ENCODE data around the gene CARMIL1. TPM values are rescaled to one million over a fixed set of nuclear protein-coding genes. Genes with fewer than 3 reads are reported as not detected.

Gene CARMIL1
- total and polyA plus RNA-seq, 7 experiments from 2014 or later, result 2.2 to 12.8 (median 9.3) TPM

DNA sequence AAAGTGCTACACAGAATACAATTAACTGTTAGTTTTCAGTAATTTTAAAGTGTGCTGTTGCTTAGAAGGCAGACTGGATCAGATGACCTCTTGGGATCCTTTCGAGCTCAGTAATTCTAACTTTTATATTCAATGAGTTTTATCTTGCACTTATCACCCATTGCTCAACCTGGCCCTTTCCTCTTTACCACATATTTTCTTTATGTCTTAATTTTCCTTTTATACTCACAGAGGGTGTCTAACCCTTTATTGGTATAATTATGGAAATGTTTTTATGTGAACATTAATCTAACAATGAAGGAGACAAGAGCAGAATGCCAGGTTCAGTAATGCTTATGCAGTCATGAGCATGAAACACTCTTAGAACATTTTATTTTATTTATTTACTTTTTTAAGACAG lies 39.7 kb upstream of the CARMIL1 start:
- intact Hi-C loops (cut with micrococcal nuclease), result no loop called here
- Histone ChIP-seq H3K36me3 (ENCODE audit: control insufficient read depth in 2 of 3, insufficient read depth in 3 of 3, low read length in 3 of 3) (no peaks in the 10 kb centered on the region), H3K27ac (ENCODE audit: low read depth, low read length) (no peak overlapping the region), H3K27me3 (ENCODE audit: control insufficient read depth in 2 of 2, insufficient read depth in 2 of 2, low read length in 2 of 2) (no peaks in the 10 kb centered on the region), H3K4me1 (ENCODE audit: control insufficient read depth in 2 of 2, insufficient read depth in 2 of 2, low read length in 2 of 2) (no peaks in the 10 kb centered on the region), H3K4me3 (ENCODE audit: low read length) (no peak overlapping the region), H3K9me3 (ENCODE audit: control insufficient read depth in 2 of 3, low read length in 3 of 3) (no peaks in the 10 kb centered on the region)
- POLR2A ChIA-PET, result no interaction called here
- no peaks in the 10 kb centered on the region for H3K36me3 Mint-ChIP-seq
- ATAC-seq (no peak), DNase-seq (no peak)
- CTCF ChIA-PET, result interaction anchor here (1.0 kb wide), 1 partner anchor 317 kb away, joined by 3 read pairs; no protein-coding TSS in a partner anchor
- peaks cover 0 to 2% (median 0%) of the 10 kb centered on the region in 11 donors for H3K9me3 Mint-ChIP-seq
- H3K4me1 Mint-ChIP-seq, result no peaks in the 10 kb centered on the region
- no peak overlapping the region for H3K4me3 Mint-ChIP-seq
- no peak overlapping the region for H3K27ac Mint-ChIP-seq
- H3K27me3 Mint-ChIP-seq, result peaks cover 0 to 5% (median 0%) of the 10 kb centered on the region in 5 donors

DNA sequence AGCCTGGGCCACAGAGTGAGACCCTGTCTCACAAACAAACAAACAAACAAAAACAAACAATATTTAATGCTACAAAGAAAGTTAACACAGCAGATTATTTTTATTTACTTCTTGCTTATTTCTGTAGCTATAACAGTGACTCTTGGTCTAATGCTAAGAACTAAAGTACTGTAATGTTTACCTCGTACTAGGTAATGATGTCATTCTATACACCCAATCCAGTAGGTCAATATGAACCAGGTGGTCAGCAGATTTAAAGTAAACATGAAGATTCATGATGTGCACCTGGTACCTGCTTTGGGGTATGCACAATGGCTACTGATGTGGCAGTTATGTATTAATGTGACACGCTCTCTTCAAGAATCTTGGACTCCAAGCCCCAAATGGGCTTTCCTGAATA lies 36.6 kb upstream of the CARMIL1 start:
- CTCF ChIA-PET, result no interaction called here
- Mint-ChIP-seq H3K4me1 (no peaks in the 10 kb centered on the region), H3K27ac (no peak overlapping the region)

DNA sequence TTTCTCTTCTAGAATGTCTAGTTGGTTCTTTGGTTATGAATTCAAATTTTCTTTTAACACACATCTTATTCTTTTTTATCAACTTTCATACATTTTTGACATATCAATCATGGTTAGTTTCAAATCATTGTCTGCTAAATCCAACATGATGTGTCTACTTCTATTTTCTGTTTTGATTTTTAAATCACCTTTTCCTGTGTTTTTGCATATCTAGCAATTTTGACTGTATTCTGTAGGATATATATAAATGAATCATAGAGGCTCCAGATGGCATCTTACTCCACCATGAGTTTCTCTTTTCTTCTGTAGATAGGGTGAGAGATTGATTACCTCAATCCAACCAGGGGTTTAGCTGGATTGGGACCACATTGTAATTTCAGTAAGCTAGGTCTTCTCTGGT lies 34.3 kb upstream of the CARMIL1 start:
- no peak overlapping the region for H3K4me3 Mint-ChIP-seq
- H3K4me3 ChIP-seq (ENCODE audit: low read length), result no peak overlapping the region
- H3K9me3 ChIP-seq (ENCODE audit: control insufficient read depth in 2 of 3, low read length in 3 of 3), result no peaks in the 10 kb centered on the region
- peaks cover 0 to 4% (median 4%) of the 10 kb centered on the region in 5 donors for H3K27me3 Mint-ChIP-seq
- DNase-seq, result no peak
- no peaks in the 10 kb centered on the region for H3K4me1 ChIP-seq (ENCODE audit: control insufficient read depth in 2 of 2, insufficient read depth in 2 of 2, low read length in 2 of 2)
- no peaks in the 10 kb centered on the region for H3K36me3 Mint-ChIP-seq
- H3K9me3 Mint-ChIP-seq, result peaks cover 0 to 4% (median 0%) of the 10 kb centered on the region in 11 donors
- no peaks in the 10 kb centered on the region for H3K27me3 ChIP-seq (ENCODE audit: control insufficient read depth in 2 of 2, insufficient read depth in 2 of 2, low read length in 2 of 2)
- H3K27ac Mint-ChIP-seq, result no peak overlapping the region
- no peaks in the 10 kb centered on the region for H3K36me3 ChIP-seq (ENCODE audit: control insufficient read depth in 2 of 3, insufficient read depth in 3 of 3, low read length in 3 of 3)
- POLR2A ChIA-PET, result no interaction called here
- H3K4me1 Mint-ChIP-seq, result no peaks in the 10 kb centered on the region
- CTCF ChIA-PET, result no interaction called here
- no peak overlapping the region for H3K27ac ChIP-seq (ENCODE audit: low read depth, low read length)
- ATAC-seq, result no peak
- intact Hi-C loops (cut with micrococcal nuclease), result no loop called here

More for the DNA sequence above, 36.6 kb upstream of the CARMIL1 start:
- H3K36me3 Mint-ChIP-seq, result no peaks in the 10 kb centered on the region
- no peak for ATAC-seq
- H3K4me3 Mint-ChIP-seq, result no peak overlapping the region
- H3K4me1 ChIP-seq (ENCODE audit: control insufficient read depth in 2 of 2, insufficient read depth in 2 of 2, low read length in 2 of 2), result no peaks in the 10 kb centered on the region
- H3K27me3 ChIP-seq (ENCODE audit: control insufficient read depth in 2 of 2, insufficient read depth in 2 of 2, low read length in 2 of 2), result no peaks in the 10 kb centered on the region
- POLR2A ChIA-PET, result no interaction called here
- peaks cover 0 to 4% (median 0%) of the 10 kb centered on the region in 11 donors for H3K9me3 Mint-ChIP-seq
- DNase-seq, result no peak
- intact Hi-C loops (cut with micrococcal nuclease), result no loop called here
- peaks cover 0 to 4% (median 4%) of the 10 kb centered on the region in 5 donors for H3K27me3 Mint-ChIP-seq
- no peak overlapping the region for H3K27ac ChIP-seq (ENCODE audit: low read depth, low read length)
- H3K36me3 ChIP-seq (ENCODE audit: control insufficient read depth in 2 of 3, insufficient read depth in 3 of 3, low read length in 3 of 3), result no peaks in the 10 kb centered on the region
- H3K9me3 ChIP-seq (ENCODE audit: control insufficient read depth in 2 of 3, low read length in 3 of 3), result no peaks in the 10 kb centered on the region
- H3K4me3 ChIP-seq (ENCODE audit: low read length), result no peak overlapping the region

DNA sequence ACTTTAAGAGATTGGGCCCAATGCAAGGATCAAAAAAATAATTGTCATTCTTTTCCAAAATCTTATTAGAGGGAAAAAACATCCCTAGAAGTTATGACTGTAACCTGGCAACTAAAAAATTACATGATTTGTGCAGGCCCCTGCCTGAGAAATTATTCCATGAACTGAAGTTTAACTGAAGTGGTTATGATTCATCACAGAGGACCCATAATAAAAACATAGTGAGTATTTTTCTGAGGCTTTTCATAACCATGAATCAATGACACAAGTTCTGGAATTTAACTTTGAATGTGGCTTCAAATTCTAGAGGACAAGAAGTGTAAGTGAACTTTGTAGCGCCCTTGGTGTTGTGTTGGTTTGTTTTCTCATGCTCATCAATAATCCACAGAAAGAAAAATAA lies 31.1 kb upstream of the CARMIL1 start:
- no peak overlapping the region for H3K27ac ChIP-seq (ENCODE audit: low read depth, low read length)
- H3K27ac Mint-ChIP-seq, result no peak overlapping the region
- DNase-seq (no peak), ATAC-seq (no peak)
- H3K9me3 Mint-ChIP-seq, result peaks cover 0 to 4% (median 0%) of the 10 kb centered on the region in 11 donors
- peaks cover 9 to 17% (median 13%) of the 10 kb centered on the region in 5 donors for H3K27me3 Mint-ChIP-seq
- intact Hi-C loops (cut with micrococcal nuclease), result no loop called here
- peaks cover 0 to 6% (median 0%) of the 10 kb centered on the region in 7 donors for H3K4me1 Mint-ChIP-seq
- ChIA-PET CTCF (no interaction called here), POLR2A (no interaction called here)
- H3K4me1 ChIP-seq (ENCODE audit: control insufficient read depth in 2 of 2, insufficient read depth in 2 of 2, low read length in 2 of 2), result no peaks in the 10 kb centered on the region
- no peak overlapping the region for H3K4me3 ChIP-seq (ENCODE audit: low read length)
- no peaks in the 10 kb centered on the region for H3K36me3 Mint-ChIP-seq
- H3K36me3 ChIP-seq (ENCODE audit: control insufficient read depth in 2 of 3, insufficient read depth in 3 of 3, low read length in 3 of 3), result no peaks in the 10 kb centered on the region
- H3K4me3 Mint-ChIP-seq, result no peak overlapping the region
- no peaks in the 10 kb centered on the region for H3K9me3 ChIP-seq (ENCODE audit: control insufficient read depth in 2 of 3, low read length in 3 of 3)
- H3K27me3 ChIP-seq (ENCODE audit: control insufficient read depth in 2 of 2, insufficient read depth in 2 of 2, low read length in 2 of 2), result no peaks in the 10 kb centered on the region

DNA sequence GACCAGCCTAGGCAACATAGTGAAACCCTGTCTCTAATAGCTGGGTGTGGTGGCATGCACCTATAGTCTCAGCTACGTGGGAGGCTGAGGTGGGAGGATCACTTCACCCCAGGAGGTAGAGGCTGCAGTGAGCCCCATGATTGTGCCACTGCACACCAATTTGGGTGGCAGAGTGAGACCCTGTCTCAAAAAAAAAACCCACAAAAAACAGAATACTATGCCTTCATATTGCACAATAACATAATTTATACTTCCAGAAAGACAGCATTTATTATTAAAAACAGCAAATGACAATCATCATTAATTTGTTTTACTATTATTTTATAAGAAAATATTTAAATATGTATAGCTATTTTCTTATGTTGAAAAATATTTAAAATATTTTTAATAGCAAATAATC lies 30.0 kb upstream of the CARMIL1 start:
- no peak overlapping the region for H3K4me3 ChIP-seq (ENCODE audit: low read length)
- peaks cover 9 to 19% (median 14%) of the 10 kb centered on the region in 5 donors for H3K27me3 Mint-ChIP-seq
- H3K36me3 Mint-ChIP-seq, result no peaks in the 10 kb centered on the region
- ChIA-PET CTCF (no interaction called here), POLR2A (no interaction called here)
- peaks cover 0 to 4% (median 0%) of the 10 kb centered on the region in 11 donors for H3K9me3 Mint-ChIP-seq
- intact Hi-C loops (cut with micrococcal nuclease), result no loop called here
- no peaks in the 10 kb centered on the region for H3K4me1 ChIP-seq (ENCODE audit: control insufficient read depth in 2 of 2, insufficient read depth in 2 of 2, low read length in 2 of 2)
- DNase-seq (no peak), ATAC-seq (no peak)
- H3K27me3 ChIP-seq (ENCODE audit: control insufficient read depth in 2 of 2, insufficient read depth in 2 of 2, low read length in 2 of 2), result no peaks in the 10 kb centered on the region
- H3K36me3 ChIP-seq (ENCODE audit: control insufficient read depth in 2 of 3, insufficient read depth in 3 of 3, low read length in 3 of 3), result no peaks in the 10 kb centered on the region
- peaks cover 0 to 6% (median 0%) of the 10 kb centered on the region in 7 donors for H3K4me1 Mint-ChIP-seq
- H3K27ac ChIP-seq (ENCODE audit: low read depth, low read length), result no peak overlapping the region
- H3K27ac Mint-ChIP-seq, result no peak overlapping the region
- no peak overlapping the region for H3K4me3 Mint-ChIP-seq
- H3K9me3 ChIP-seq (ENCODE audit: control insufficient read depth in 2 of 3, low read length in 3 of 3), result no peaks in the 10 kb centered on the region

DNA sequence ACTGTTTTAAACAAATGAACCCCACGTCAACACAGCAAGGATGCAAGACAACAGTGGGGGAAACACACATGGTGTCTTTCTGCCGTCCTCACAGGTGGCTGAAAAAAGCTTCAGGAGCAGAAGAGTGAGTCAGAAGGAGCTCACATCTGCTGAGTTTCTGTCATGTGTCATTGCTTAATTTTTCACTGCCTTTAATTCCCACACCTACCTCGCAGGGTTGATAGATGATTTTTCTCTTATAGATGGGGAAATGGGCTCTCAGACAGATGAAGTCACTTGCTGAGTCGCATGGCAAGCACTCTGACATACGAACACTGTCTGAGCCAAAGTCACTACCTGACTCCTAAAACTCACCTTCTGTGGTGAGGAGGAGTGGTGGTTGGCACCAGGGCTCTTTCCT lies 28.3 kb upstream of the CARMIL1 start:
- ChIA-PET POLR2A (interaction anchor here (0.6 kb wide), 1 partner anchor 246 kb away, joined by 3 read pairs; no protein-coding TSS in a partner anchor), CTCF (no interaction called here)
- no peaks in the 10 kb centered on the region for H3K9me3 Mint-ChIP-seq
- Histone ChIP-seq H3K4me3 (ENCODE audit: low read length) (no peak overlapping the region), H3K27ac (ENCODE audit: low read depth, low read length) (no peak overlapping the region), H3K9me3 (ENCODE audit: control insufficient read depth in 2 of 3, low read length in 3 of 3) (no peaks in the 10 kb centered on the region), H3K36me3 (ENCODE audit: control insufficient read depth in 2 of 3, insufficient read depth in 3 of 3, low read length in 3 of 3) (no peaks in the 10 kb centered on the region), H3K4me1 (ENCODE audit: control insufficient read depth in 2 of 2, insufficient read depth in 2 of 2, low read length in 2 of 2) (no peaks in the 10 kb centered on the region), H3K27me3 (ENCODE audit: control insufficient read depth in 2 of 2, insufficient read depth in 2 of 2, low read length in 2 of 2) (no peaks in the 10 kb centered on the region)
- ATAC-seq, result no peak
- H3K4me1 Mint-ChIP-seq, result peaks cover 0 to 6% (median 0%) of the 10 kb centered on the region in 7 donors
- H3K36me3 Mint-ChIP-seq, result no peaks in the 10 kb centered on the region
- no peak overlapping the region for H3K27ac Mint-ChIP-seq
- no peak overlapping the region for H3K4me3 Mint-ChIP-seq
- peaks cover 5 to 20% (median 10%) of the 10 kb centered on the region in 5 donors for H3K27me3 Mint-ChIP-seq
- intact Hi-C loops (cut with micrococcal nuclease), result no loop called here
- no peak for DNase-seq

DNA sequence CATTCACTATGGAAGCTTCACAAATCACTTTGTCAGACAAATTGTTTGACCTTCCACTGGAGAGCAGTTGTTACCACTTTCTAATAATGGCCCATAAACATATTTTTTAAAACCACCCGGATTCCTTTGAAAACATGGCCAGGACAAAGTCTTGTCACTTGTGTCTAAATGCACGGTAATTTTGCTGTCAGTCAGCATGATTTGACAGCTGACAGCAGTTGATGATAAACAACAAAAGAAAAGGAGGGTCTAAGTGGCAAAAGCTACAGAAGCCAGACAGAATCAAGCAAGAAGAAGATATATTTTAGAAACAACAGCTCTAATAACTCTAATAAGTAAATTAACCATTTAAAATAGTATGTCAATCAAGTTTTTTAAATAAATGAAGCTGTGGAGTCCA lies 27.7 kb upstream of the CARMIL1 start:
- CTCF ChIA-PET, result interaction anchor here (0.7 kb wide), 1 partner anchor 759 kb away, joined by 3 read pairs; no protein-coding TSS in a partner anchor
- POLR2A ChIA-PET, result interaction anchor here (0.6 kb wide), 1 partner anchor 246 kb away, joined by 3 read pairs; no protein-coding TSS in a partner anchor
- intact Hi-C loops (cut with micrococcal nuclease), result no loop called here
- H3K27ac ChIP-seq (ENCODE audit: low read depth, low read length), result no peak overlapping the region
- peaks cover 5 to 24% (median 10%) of the 10 kb centered on the region in 5 donors for H3K27me3 Mint-ChIP-seq
- no peak for ATAC-seq
- no peaks in the 10 kb centered on the region for H3K9me3 Mint-ChIP-seq
- H3K27ac Mint-ChIP-seq, result no peak overlapping the region
- no peaks in the 10 kb centered on the region for H3K36me3 Mint-ChIP-seq
- peaks cover 0 to 6% (median 0%) of the 10 kb centered on the region in 7 donors for H3K4me1 Mint-ChIP-seq
- no peak overlapping the region for H3K4me3 ChIP-seq (ENCODE audit: low read length)
- no peaks in the 10 kb centered on the region for H3K4me1 ChIP-seq (ENCODE audit: control insufficient read depth in 2 of 2, insufficient read depth in 2 of 2, low read length in 2 of 2)
- DNase-seq, result no peak
- no peaks in the 10 kb centered on the region for H3K36me3 ChIP-seq (ENCODE audit: control insufficient read depth in 2 of 3, insufficient read depth in 3 of 3, low read length in 3 of 3)
- no peak overlapping the region for H3K4me3 Mint-ChIP-seq
- H3K27me3 ChIP-seq (ENCODE audit: control insufficient read depth in 2 of 2, insufficient read depth in 2 of 2, low read length in 2 of 2), result no peaks in the 10 kb centered on the region
- no peaks in the 10 kb centered on the region for H3K9me3 ChIP-seq (ENCODE audit: control insufficient read depth in 2 of 3, low read length in 3 of 3)

Data from naive thymus-derived CD4-positive, alpha-beta T cell (primary cell).